Measurements from ENCODE around the gene TMEM150B.

- TF ChIP-seq HNRNPH1 (optimal IDR thresholded peaks at IDR 0.05; ENCODE audit: low read depth, low read length) (no peak), PRMT5 (CRISPR knock-in tag; IDR thresholded peaks at IDR 0.05) (no peak), RUNX1 (IDR thresholded peaks at IDR 0.05; ENCODE audit: low read depth) (no peak)
Observed at GRCh38 chr19:55306712-55307111, 18.4 kb downstream of the TMEM150B start.

Data from K562 (cell line).